Middle frontal gyrus (tissue), 1 donor: ENCODE measurements around the gene ABCC3.

Experiments
- DNase-seq: peaks from one replicate; pipeline ENCODE4 v3.0.0-alpha.2; 2015; ENCODE audit warnings: low spot score; ENCODE audit errors: extremely low spot score

Gene ABCC3

GRCh38 chr17:50728881-50729765 is 94.4 kb downstream of the ABCC3 start:
- DNase-seq, result no peak

- no peak for DNase-seq
These were observed 97.1 kb downstream of the ABCC3 start for GRCh38 chr17:50731575-50732460.

GRCh38 chr17:50735287-50735686 is 100.6 kb downstream of the ABCC3 start:
- no peak for DNase-seq

GRCh38 chr17:50737118-50737698 is 102.5 kb downstream of the ABCC3 start:
- no peak for DNase-seq

- DNase-seq, result no peak
These were observed 104.4 kb downstream of the ABCC3 start for GRCh38 chr17:50739098-50739497.
